K562 (cell line): ENCODE measurements around the gene YOD1. TPM values are rescaled to one million over a fixed set of nuclear protein-coding genes. Genes with fewer than 3 reads are reported as not detected.

Source experiments
- ATAC-seq: fragments of 200-7000 bp; cut with Tn5 transposase; 3 replicates; pipeline ENCODE4 v1.9.1; 2020; ENCODE audit warnings: moderate library complexity
- BruUV-seq: library from RNA; stranded (reverse); fragments of 400-500 nt; replicated peaks from 2 replicates; lab custom pipeline; 2021; lab: Mats Ljungman, UMichigan
- CTCF ChIA-PET: fragments of 300-600 bp; formaldehyde crosslinking; extraction: SDS; loops from one replicate; lab custom pipeline; 2021; ENCODE audit warnings: low intra/inter-chr PET ratio; lab: Yijun Ruan, JAX
- POLR2A ChIA-PET: fragments of 300-600, 350-650 bp; sonication (Branson Sonifier 250); formaldehyde crosslinking; extraction: SDS; loops from one replicate; lab custom pipeline; 2021; ENCODE audit warnings: antibody characterized with exemption, inconsistent platforms; lab: Yijun Ruan, JAX
- DNase-seq, 4 experiments: peaks; one replicate each; pipeline versions ENCODE4 v3.0.0 to v3.0.0-alpha.2; 2011 to 2018; ENCODE audit warnings: low spot score in 3 of 4, mixed read lengths in 3 of 4; ENCODE audit errors: extremely low read depth in 1 of 4
- FAIRE-seq: peaks from 2 replicates; lab custom pipeline; 2011; peaks lifted over from hg19 to GRCh38; lab: Jason Lieb, UNC
- H2AFZ ChIP-seq: 2 replicates; pipeline ENCODE4 v1.6.0; 2011; ENCODE audit warnings: low read depth, low read length, control low read depth, inconsistent platforms
- H3K27ac ChIP-seq: fragments of 200-600 bp; 3 replicates; pipeline ENCODE4 v1.8.0; 2011; ENCODE audit warnings: low read depth, mild to moderate bottlenecking, control low read depth, inconsistent platforms, low read length, moderate library complexity, mixed read lengths; ENCODE audit errors: extremely low read depth
- H3K27me3 ChIP-seq, 2 experiments: fragments of 300-600 bp in 1 of 2; 2 replicates in 1 of 2; 3 replicates in 1 of 2; pipeline versions ENCODE4 v1.6.0 to v1.8.0; 2011; ENCODE audit warnings: inconsistent platforms in 2 of 2, low read length in 2 of 2, mild to moderate bottlenecking in 1 of 2, mixed read lengths in 1 of 2, moderate library complexity in 1 of 2; ENCODE audit not compliant: control insufficient read depth in 2 of 2, insufficient read depth in 2 of 2
- H3K36me3 ChIP-seq: fragments of 300-600 bp; 3 replicates; pipeline ENCODE4 v1.8.0; 2011; ENCODE audit warnings: mild to moderate bottlenecking, low read length, inconsistent platforms; ENCODE audit not compliant: control insufficient read depth, insufficient read depth
- H3K4me1 ChIP-seq, 2 experiments: fragments of 200-600 bp in 1 of 2; replicated peaks in 1 of 2; 2 replicates in 1 of 2; 3 replicates in 1 of 2; pipeline versions ENCODE4 v1.5.1 to v1.8.0; 2011; ENCODE audit warnings: inconsistent platforms in 2 of 2, low read length in 2 of 2, mild to moderate bottlenecking in 1 of 2, mixed read lengths in 1 of 2, moderate library complexity in 1 of 2; ENCODE audit not compliant: control insufficient read depth in 2 of 2, insufficient read depth in 2 of 2
- H3K4me2 ChIP-seq: 2 replicates; pipeline ENCODE4 v1.6.1; 2011; ENCODE audit warnings: low read length, control low read depth, inconsistent platforms, mixed read lengths; ENCODE audit not compliant: insufficient read depth
- H3K4me3 ChIP-seq: fragments of 200-600 bp; sonication (generic), shearing (Covaris generic); 2 replicates; pipeline ENCODE4 v1.5.1; 2016; ENCODE audit warnings: control low read depth, inconsistent platforms
- H3K79me2 ChIP-seq: fragments of 200-600 bp; 3 replicates; pipeline ENCODE4 v1.8.0; 2011; ENCODE audit warnings: low read length, inconsistent platforms; ENCODE audit not compliant: control insufficient read depth, insufficient read depth
- H3K9ac ChIP-seq, 2 experiments: 2 replicates each; pipeline versions ENCODE4 v1.6.0 to v1.6.1; 2011; ENCODE audit warnings: low read depth in 2 of 2, low read length in 2 of 2, control low read depth in 1 of 2, inconsistent platforms in 1 of 2, mild to moderate bottlenecking in 1 of 2, mixed read lengths in 1 of 2; ENCODE audit not compliant: insufficient read depth in 1 of 2
- H3K9me1 ChIP-seq: one replicate; pipeline ENCODE4 v1.6.0; 2011; ENCODE audit warnings: inconsistent platforms, mild to moderate bottlenecking, low read length, moderate library complexity; ENCODE audit not compliant: control insufficient read depth, insufficient read depth
- H3K9me3 ChIP-seq: replicated peaks from 2 replicates; pipeline ENCODE4 v1.5.1; 2011; ENCODE audit warnings: low read depth, low read length, inconsistent platforms; ENCODE audit not compliant: control insufficient read depth, insufficient read depth
- H4K20me1 ChIP-seq: replicated peaks from 2 replicates; pipeline ENCODE4 v1.6.1; 2011; ENCODE audit warnings: low read length, inconsistent platforms, mixed read lengths; ENCODE audit not compliant: control insufficient read depth, insufficient read depth
- ARID2 ChIP-seq: fragments of 450-650 bp; IDR thresholded peaks from 2 replicates; pipeline ENCODE4 v1.6.1; 2017; ENCODE audit warnings: antibody characterized with exemption, mild to moderate bottlenecking
- CBFA2T2 ChIP-seq: fragments of 450-650 bp; conservative IDR thresholded peaks from 2 replicates; pipeline ENCODE4 v1.6.1; 2017; ENCODE audit warnings: mild to moderate bottlenecking
- MBD1 ChIP-seq: fragments of 250-450 bp; sonication (Bioruptor Pico); IDR thresholded peaks from 2 replicates; pipeline ENCODE4 v1.8.0; 2022; ENCODE audit warnings: inconsistent platforms
- MEIS2 ChIP-seq: fragments of 450-650 bp; IDR thresholded peaks from 2 replicates; pipeline ENCODE4 v1.6.1; 2014; ENCODE audit warnings: mild to moderate bottlenecking; ENCODE audit not compliant: partially characterized antibody
- NR4A1 ChIP-seq, 2 experiments: fragments of 250-450 bp in 1 of 2; fragments of 450-650 bp in 1 of 2; sonication (Bioruptor Pico) in 1 of 2; IDR thresholded peaks; 2 replicates each; pipeline versions ENCODE4 v1.4.0 to v1.6.1; 2016 to 2020; ENCODE audit warnings: mild to moderate bottlenecking in 2 of 2, missing compliant biosample characterization in 1 of 2, missing genetic modification characterization in 1 of 2, moderate library complexity in 1 of 2
- PKNOX1 ChIP-seq: fragments of 450-650 bp; IDR thresholded peaks from 2 replicates; pipeline ENCODE4 v1.6.1; 2016
- POLR2A ChIP-seq: fragments of 450-650 bp; conservative IDR thresholded peaks from 2 replicates; pipeline ENCODE4 v1.6.1; 2016
- RCOR1 ChIP-seq, 2 experiments: IDR thresholded peaks; 2 replicates each; pipeline ENCODE4 v1.6.1; 2012; ENCODE audit warnings: low read depth in 2 of 2, low read length in 2 of 2, borderline replicate concordance in 1 of 2, improper control_type of control experiment in 1 of 2
- ZFX ChIP-seq: sonication (generic); formaldehyde crosslinking; IDR thresholded peaks from 2 replicates; pipeline ENCODE4 v1.8.0; 2022; ENCODE audit warnings: mild to moderate bottlenecking, missing genetic modification reagents, moderate library complexity
- ZNF133 ChIP-seq: fragments of 250-450 bp; sonication (Bioruptor Pico); IDR thresholded peaks from 2 replicates; pipeline ENCODE4 v1.4.0; 2020; ENCODE audit warnings: mild to moderate bottlenecking
- ZNF699 ChIP-seq: fragments of 250-450 bp; sonication (Bioruptor Pico); IDR thresholded peaks from 2 replicates; pipeline ENCODE4 v1.8.0; 2021; ENCODE audit warnings: mild to moderate bottlenecking, moderate library complexity; ENCODE audit not compliant: insufficient replicate concordance
- ZNF79 ChIP-seq: fragments of 250-450 bp; sonication (Bioruptor Pico); IDR thresholded peaks from 2 replicates; pipeline ENCODE4 v1.4.0; 2020; ENCODE audit warnings: low read depth, mild to moderate bottlenecking, moderate library complexity
- WGBS: fragments of 100-300 bp; shearing (Covaris generic); methylation state at CpG from one replicate; pipeline ENCODE4 v1.1.6; 2016; ENCODE audit warnings: low coverage, mixed read lengths; ENCODE audit not compliant: insufficient coverage; ENCODE audit errors: missing lambda C conversion rate; 5-methylcytosine and 5-hydroxymethylcytosine counted together
- in situ Hi-C: fragments of 300-500 bp; cut with MboI; formaldehyde crosslinking; loops from 4 replicates; pipeline ENCODE4 v1.15.0; 2018; ENCODE audit warnings: inconsistent platforms, mixed read lengths
- intact Hi-C: fragments of 100-400 bp; cut with micrococcal nuclease; formaldehyde crosslinking; loops from 2 replicates; pipeline ENCODE4 v1.14.2; 2022
- polyA plus RNA-seq, 8 experiments: library from polyadenylated mRNA; depleted of rRNA in 4 of 8; stranded (reverse) in 5 of 8; unstranded in 3 of 8; fragments of >200 nt; fragmentation: Nextera tagmentation in 2 of 8; fragmentation: Illumina TruSeq in 1 of 8; extraction: Ambion mirVana in 2 of 8; extraction: Trizol in 1 of 8; gene quantifications; 2 replicates each; pipeline versions ENCODE4 v1.2.1 to v1.2.3, GENCODE V29; 2011 to 2014; ENCODE audit warnings: inconsistent platforms in 1 of 8, missing spikeins in 1 of 8
- total RNA-seq, 7 experiments: library from RNA; depleted of rRNA in 6 of 7; stranded (reverse); fragments of >200 nt in 6 of 7; fragmentation: Illumina TruSeq in 2 of 7; extraction: Trizol in 2 of 7; gene quantifications; 2 replicates each; pipeline versions ENCODE4 v1.2.1 to v1.2.3, GENCODE V29; 2011 to 2021; ENCODE audit warnings: low replicate concordance in 1 of 7

Gene YOD1
- total and polyA plus RNA-seq, 9 of the 15 experiments (the other 6 are each of a cell fraction or from before 2014, with no cell fraction given): 18.2 to 78.1 (median 46.9) TPM

- Histone ChIP-seq H3K27me3 (no peaks in the 10 kb centered on the region), H3K27ac (no peak overlapping the region), H3K9me1 (no peaks in the 10 kb centered on the region), H4K20me1 (no peaks in the 10 kb centered on the region), H3K36me3 (no peaks in the 10 kb centered on the region), H3K4me1 (peaks cover 5 to 30% of the 10 kb centered on the region in 2 experiments; a peak in 4 of 5 replicates), H3K79me2 (no peaks in the 10 kb centered on the region), H3K9me3 (no peaks in the 10 kb centered on the region), H2AFZ (no peak overlapping the region), H3K9ac (no peak overlapping the region), H3K4me2 (no peak overlapping the region), H3K4me3 (no peak overlapping the region)
- FAIRE-seq (no peak), ATAC-seq (no peak), DNase-seq (no peak)
- no TSS peak for BruUV-seq
- 68% methylated on average over 5 of the region's 5 CpGs for WGBS
- ChIA-PET POLR2A (interaction anchor here (0.8 to 1.1 kb wide), 3 partner anchors 9 to 18 kb away, joined by 3 read pairs; no protein-coding TSS in a partner anchor), CTCF (no interaction called here)
- TF ChIP-seq POLR2A (no peak), ZNF133 (CRISPR knock-in tag) (no peak), ZNF79 (peak; percentile 94)
- intact Hi-C loops (no loop called here), in situ Hi-C loops (no loop called here)
Measured at GRCh38 chr1:207001492-207002245, 49.3 kb downstream of the YOD1 start.

- H3K4me1 ChIP-seq: peaks cover 5 to 28% of the 10 kb centered on the region in 2 experiments; a peak in 4 of 5 replicates
- DNase-seq (no peak), FAIRE-seq (no peak), ATAC-seq (no peak)
- H3K9me1 ChIP-seq: no peaks in the 10 kb centered on the region
- H3K27me3 ChIP-seq: no peaks in the 10 kb centered on the region
- H3K9ac ChIP-seq: no peak overlapping the region
- no peaks in the 10 kb centered on the region for H3K36me3 ChIP-seq
- no TSS peak for BruUV-seq
- intact Hi-C loops: no loop called here
- in situ Hi-C loops: no loop called here
- WGBS: 39% methylated on average over 5 of the region's 5 CpGs
- H2AFZ ChIP-seq: peak overlapping the region; percentile 8; the same call in 1 of the 2 replicates
- H3K4me3 ChIP-seq: no peak overlapping the region
- no peaks in the 10 kb centered on the region for H3K9me3 ChIP-seq
- H3K4me2 ChIP-seq: no peak overlapping the region
- no peaks in the 10 kb centered on the region for H4K20me1 ChIP-seq
- no peaks in the 10 kb centered on the region for H3K79me2 ChIP-seq
- POLR2A ChIA-PET: interaction anchor here (0.6 kb wide), 1 partner anchor 40 kb away, joined by 3 read pairs; no protein-coding TSS in a partner anchor
- CTCF ChIA-PET: no interaction called here
- no peak overlapping the region for H3K27ac ChIP-seq
- TF ChIP-seq ARID2: no peak
- no peak for TF ChIP-seq ZFX
- no peak for TF ChIP-seq RCOR1 (IDR thresholded peaks at IDR 0.05; ENCODE audit: borderline replicate concordance in 1 of 2, low read depth in 2 of 2, low read length in 2 of 2)
- TF ChIP-seq CBFA2T2: peak; percentile 33; the same call in 1 of the 2 replicates
- TF ChIP-seq PKNOX1: peak; percentile 28; the same call in 1 of the 2 replicates
- no peak for TF ChIP-seq NR4A1 (CRISPR knock-in tag; IDR thresholded peaks at IDR 0.05)
- no peak for TF ChIP-seq NR4A1 (tag; IDR thresholded peaks at IDR 0.05)
- TF ChIP-seq ZNF699 (CRISPR knock-in tag): no peak
- no peak for TF ChIP-seq MBD1
- peak; percentile 78 for TF ChIP-seq MEIS2
Measured at GRCh38 chr1:207000651-207001291, 50.2 kb downstream of the YOD1 start.
